Natural killer cell (primary cell): ENCODE data around the gene CCT6B. TPM values are rescaled to one million over a fixed set of nuclear protein-coding genes. Genes with fewer than 3 reads are reported as not detected.

Source experiments
- ATAC-seq, 3 donors: fragments of 150-1000 bp in 2 of 3; fragments of 200-7000 bp in 1 of 3; cut with Tn5 transposase; 1 replicate in 1 of 3; 2 replicates in 2 of 3; pipeline ENCODE4 v1.10.0; 2021; ENCODE audit warnings: mild to moderate bottlenecking in 2 of 3, moderate library complexity in 2 of 3
- DNase-seq, 2 donors: peaks; one replicate each; pipeline versions ENCODE4 v3.0.0 to v3.0.0-alpha.2; 2013 to 2021; ENCODE audit warnings: mixed read lengths in 1 of 2
- H3K27ac ChIP-seq: one replicate; pipeline ENCODE4 v1.5.1; 2013; ENCODE audit warnings: mild to moderate bottlenecking, low read length
- H3K27me3 ChIP-seq: one replicate; pipeline ENCODE4 v1.6.1; 2013; ENCODE audit warnings: low read length; ENCODE audit not compliant: control insufficient read depth, insufficient read depth
- H3K36me3 ChIP-seq: one replicate; pipeline ENCODE4 v1.6.1; 2013; ENCODE audit warnings: low read length; ENCODE audit not compliant: control insufficient read depth, insufficient read depth
- H3K4me1 ChIP-seq: one replicate; pipeline ENCODE4 v1.6.1; 2013; ENCODE audit warnings: low read length; ENCODE audit not compliant: control insufficient read depth, insufficient read depth
- H3K4me3 ChIP-seq: one replicate; pipeline ENCODE4 v1.5.1; 2013; ENCODE audit warnings: low read length
- H3K9me3 ChIP-seq: one replicate; pipeline ENCODE4 v1.6.1; 2013; ENCODE audit warnings: low read length; ENCODE audit not compliant: control insufficient read depth, insufficient read depth
- H3K27ac Mint-ChIP-seq, 2 donors: one replicate each; pipeline ENCODE4 v1.8.0; 2022; ENCODE audit warnings: mild to moderate bottlenecking in 2 of 2, mixed read lengths in 2 of 2, moderate library complexity in 1 of 2
- H3K27me3 Mint-ChIP-seq, 2 donors: one replicate each; pipeline ENCODE4 v1.8.0; 2022; ENCODE audit warnings: low read depth in 2 of 2, mixed read lengths in 2 of 2
- H3K36me3 Mint-ChIP-seq: one replicate; pipeline ENCODE4 v1.8.0; 2022; ENCODE audit warnings: mixed read lengths
- H3K4me1 Mint-ChIP-seq, 2 donors: one replicate each; pipeline ENCODE4 v1.8.0; 2022; ENCODE audit warnings: mixed read lengths in 2 of 2
- H3K4me3 Mint-ChIP-seq: one replicate; pipeline ENCODE4 v1.8.0; 2022; ENCODE audit warnings: mild to moderate bottlenecking, moderate library complexity, mixed read lengths
- H3K9me3 Mint-ChIP-seq, 2 donors: one replicate each; pipeline ENCODE4 v1.8.0; 2022; ENCODE audit warnings: mixed read lengths in 2 of 2
- CTCF ChIP-seq: fragments of 200-600 bp; IDR thresholded peaks from one replicate; pipeline ENCODE4 v1.8.0; 2022; ENCODE audit warnings: antibody characterized with exemption
- WGBS: methylation state at CpG from one replicate; pipeline ENCODE4 v1.1.7; 2013; ENCODE audit warnings: missing lambda C conversion rate; ENCODE audit not compliant: insufficient coverage; 5-methylcytosine and 5-hydroxymethylcytosine counted together
- intact Hi-C: fragments of 100-400 bp; cut with micrococcal nuclease; formaldehyde crosslinking; loops from one replicate; pipeline ENCODE4 v1.14.2; 2022
- total RNA-seq, 4 donors: library from RNA; stranded (reverse); fragments of 120-200 nt in 1 of 4; gene quantifications; one replicate each; pipeline versions ENCODE4 v1.2.3 to v1.2.4, GENCODE V29; 2013 to 2022

CCT6B gene
- total RNA-seq, 3 donors from 2014 or later (not counting 1 experiment from before 2014, with no cell fraction given): 4.1 to 4.7 (median 4.3) TPM

GRCh38 chr17:34999456-34999855 lies 38.2 kb upstream of the CCT6B start:
- Mint-ChIP-seq H3K27ac (no peak overlapping the region), H3K27me3 (no peaks in the 10 kb centered on the region), H3K4me3 (no peak overlapping the region), H3K9me3 (no peaks in the 10 kb centered on the region), H3K4me1 (peaks cover 6% of the 10 kb centered on the region in 2 donors), H3K36me3 (no peaks in the 10 kb centered on the region)
- no peak for TF ChIP-seq CTCF
- Histone ChIP-seq H3K27ac (no peak overlapping the region), H3K9me3 (no peaks in the 10 kb centered on the region), H3K36me3 (peaks cover 32% of the 10 kb centered on the region), H3K27me3 (no peaks in the 10 kb centered on the region), H3K4me1 (peaks cover 6% of the 10 kb centered on the region), H3K4me3 (no peak overlapping the region)
- ATAC-seq: no peak
- intact Hi-C loops: no loop called here
- DNase-seq: no peak
- WGBS: 97% methylated on average over 2 of the region's 2 CpGs

GRCh38 chr17:34998205-34998604 lies 36.9 kb upstream of the CCT6B start:
- ATAC-seq (peak; percentile 90 to 99 (median 97)), DNase-seq (peak; percentile 72 to 87)
- Histone ChIP-seq H3K4me1 (peaks cover 7% of the 10 kb centered on the region), H3K27me3 (no peaks in the 10 kb centered on the region), H3K9me3 (no peaks in the 10 kb centered on the region), H3K36me3 (peaks cover 44% of the 10 kb centered on the region), H3K4me3 (no peak overlapping the region), H3K27ac (no peak overlapping the region)
- H3K4me3 Mint-ChIP-seq: no peak overlapping the region
- H3K27me3 Mint-ChIP-seq: no peaks in the 10 kb centered on the region
- H3K36me3 Mint-ChIP-seq: no peaks in the 10 kb centered on the region
- intact Hi-C loops: loop anchor here (1.0 kb wide), 2 partner anchors 91 to 120 kb away; no protein-coding TSS in a partner anchor
- peak; percentile 77 for TF ChIP-seq CTCF
- 39% methylated on average over 4 of the region's 5 CpGs for WGBS
- H3K4me1 Mint-ChIP-seq: peaks cover 6 to 9% of the 10 kb centered on the region in 2 donors
- H3K9me3 Mint-ChIP-seq: no peaks in the 10 kb centered on the region
- peak overlapping the region; percentile 34 to 83 for H3K27ac Mint-ChIP-seq

- Histone ChIP-seq H3K27ac (no peak overlapping the region), H3K4me3 (no peak overlapping the region), H3K27me3 (no peaks in the 10 kb centered on the region), H3K36me3 (peaks cover 47% of the 10 kb centered on the region), H3K9me3 (no peaks in the 10 kb centered on the region), H3K4me1 (peaks cover 15% of the 10 kb centered on the region)
- no peaks in the 10 kb centered on the region for H3K27me3 Mint-ChIP-seq
- no peak overlapping the region for H3K27ac Mint-ChIP-seq
- H3K4me1 Mint-ChIP-seq: peaks cover 14 to 16% of the 10 kb centered on the region in 2 donors
- no peak for TF ChIP-seq CTCF
- no peak for DNase-seq
- intact Hi-C loops: no loop called here
- ATAC-seq: no peak
- no peaks in the 10 kb centered on the region for H3K36me3 Mint-ChIP-seq
- no peaks in the 10 kb centered on the region for H3K9me3 Mint-ChIP-seq
- no peak overlapping the region for H3K4me3 Mint-ChIP-seq
- WGBS: 90% methylated on average over 11 of the region's 11 CpGs
These were observed 36.1 kb upstream of the CCT6B start for GRCh38 chr17:34997355-34997862.
